Ishikawa (cell line): ENCODE results near the gene ROR1.

Experiments used
- EP300 ChIP-seq: IDR thresholded peaks from 2 replicates; pipeline ENCODE4 v1.6.1; 2012; ENCODE audit warnings: borderline replicate concordance
- NFIC ChIP-seq: IDR thresholded peaks from 2 replicates; pipeline ENCODE4 v1.6.1; 2012
- RAD21 ChIP-seq: IDR thresholded peaks from 2 replicates; pipeline ENCODE4 v1.6.1; 2012; ENCODE audit warnings: low read depth
- REST ChIP-seq: IDR thresholded peaks from 2 replicates; pipeline ENCODE4 v1.6.1; 2012; ENCODE audit warnings: low read depth, mild to moderate bottlenecking
- USF1 ChIP-seq: IDR thresholded peaks from 2 replicates; pipeline ENCODE4 v1.6.1; 2012
- TF ChIP-seq, protein P1 (sequence below): IDR thresholded peaks from 2 replicates; pipeline ENCODE4 v1.6.1; 2012

GRCh38 chr1:63943393-63943792, 169.6 kb downstream of the ROR1 start:
- TF ChIP-seq NFIC (no peak), REST (no peak), EP300 (no peak), RAD21 (no peak), USF1 (no peak)
- TF ChIP-seq, protein P1, sequence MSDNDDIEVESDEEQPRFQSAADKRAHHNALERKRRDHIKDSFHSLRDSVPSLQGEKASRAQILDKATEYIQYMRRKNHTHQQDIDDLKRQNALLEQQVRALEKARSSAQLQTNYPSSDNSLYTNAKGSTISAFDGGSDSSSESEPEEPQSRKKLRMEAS = no peak
